ENCODE results near the gene HNF1A. TPM values are rescaled to one million over a fixed set of nuclear protein-coding genes. Genes with fewer than 3 reads are reported as not detected.

Gene HNF1A
- total RNA-seq, 2 donors from 2014 or later, result not detected

- ATAC-seq (replicated peaks in 1 of 2), result no peak
- H3K27me3 Mint-ChIP-seq (ENCODE audit: low read depth), result no peaks in the 10 kb centered on the region
- H3K36me3 Mint-ChIP-seq (ENCODE audit: insufficient read depth in 2 of 2), result no peaks in the 10 kb centered on the region
- no peak overlapping the region for H3K27ac Mint-ChIP-seq
- no peak overlapping the region for H3K4me3 Mint-ChIP-seq
- peaks cover 2% of the 10 kb centered on the region in 2 donors for H3K9me3 Mint-ChIP-seq
- peaks cover 6% of the 10 kb centered on the region for H3K4me1 Mint-ChIP-seq (ENCODE audit: low read depth)
- no peak for DNase-seq
Measured at GRCh38 chr12:120984351-120984898, 6.1 kb downstream of the HNF1A start.

- H3K4me3 Mint-ChIP-seq, result no peak overlapping the region
- no peak overlapping the region for H3K27ac Mint-ChIP-seq
- H3K27me3 Mint-ChIP-seq (ENCODE audit: low read depth), result no peaks in the 10 kb centered on the region
- H3K9me3 Mint-ChIP-seq, result peaks cover 2% of the 10 kb centered on the region in 2 donors
- ATAC-seq (replicated peaks in 1 of 2) (no peak), DNase-seq (no peak)
- H3K36me3 Mint-ChIP-seq (ENCODE audit: insufficient read depth in 2 of 2), result no peaks in the 10 kb centered on the region
- peaks cover 6% of the 10 kb centered on the region for H3K4me1 Mint-ChIP-seq (ENCODE audit: low read depth)
Measured at GRCh38 chr12:120988234-120988633, 9.9 kb downstream of the HNF1A start.

- H3K9me3 Mint-ChIP-seq, result peaks cover 2% of the 10 kb centered on the region in 2 donors
- H3K36me3 Mint-ChIP-seq (ENCODE audit: insufficient read depth in 2 of 2), result no peaks in the 10 kb centered on the region
- H3K27me3 Mint-ChIP-seq (ENCODE audit: low read depth), result no peaks in the 10 kb centered on the region
- H3K4me3 Mint-ChIP-seq, result no peak overlapping the region
- ATAC-seq (replicated peaks in 1 of 2) (no peak), DNase-seq (no peak)
- no peak overlapping the region for H3K27ac Mint-ChIP-seq
- peaks cover 6% of the 10 kb centered on the region for H3K4me1 Mint-ChIP-seq (ENCODE audit: low read depth)
Measured at GRCh38 chr12:120988658-120989057, 10.3 kb downstream of the HNF1A start.

- Mint-ChIP-seq H3K9me3 (peaks cover 2% of the 10 kb centered on the region in 2 donors), H3K27me3 (ENCODE audit: low read depth) (peaks cover 5% of the 10 kb centered on the region), H3K4me1 (ENCODE audit: low read depth) (no peaks in the 10 kb centered on the region), H3K36me3 (ENCODE audit: insufficient read depth in 2 of 2) (no peaks in the 10 kb centered on the region), H3K4me3 (no peak overlapping the region), H3K27ac (no peak overlapping the region)
- ATAC-seq (replicated peaks in 1 of 2), result no peak
- DNase-seq, result no peak
Measured at GRCh38 chr12:120989687-120990086, 11.3 kb downstream of the HNF1A start.

GRCh38 chr12:120990487-120991055 is 12.2 kb downstream of the HNF1A start:
- no peaks in the 10 kb centered on the region for H3K36me3 Mint-ChIP-seq (ENCODE audit: insufficient read depth in 2 of 2)
- DNase-seq (no peak), ATAC-seq (replicated peaks in 1 of 2) (no peak)
- peaks cover 5 to 6% of the 10 kb centered on the region in 2 donors for H3K9me3 Mint-ChIP-seq
- H3K27ac Mint-ChIP-seq, result no peak overlapping the region
- peaks cover 11% of the 10 kb centered on the region for H3K27me3 Mint-ChIP-seq (ENCODE audit: low read depth)
- H3K4me1 Mint-ChIP-seq (ENCODE audit: low read depth), result no peaks in the 10 kb centered on the region
- H3K4me3 Mint-ChIP-seq, result no peak overlapping the region

- Mint-ChIP-seq H3K4me1 (ENCODE audit: low read depth) (no peaks in the 10 kb centered on the region), H3K27me3 (ENCODE audit: low read depth) (peaks cover 11% of the 10 kb centered on the region), H3K9me3 (peaks cover 6% of the 10 kb centered on the region in 2 donors), H3K27ac (no peak overlapping the region), H3K4me3 (no peak overlapping the region), H3K36me3 (ENCODE audit: insufficient read depth in 2 of 2) (no peaks in the 10 kb centered on the region)
- no peak for DNase-seq
- ATAC-seq (replicated peaks in 1 of 2), result no peak
Measured at GRCh38 chr12:120991965-120992364, 13.6 kb downstream of the HNF1A start.

- DNase-seq (no peak), ATAC-seq (replicated peaks in 1 of 2) (no peak)
- peaks cover 6% of the 10 kb centered on the region in 2 donors for H3K9me3 Mint-ChIP-seq
- peaks cover 11% of the 10 kb centered on the region for H3K27me3 Mint-ChIP-seq (ENCODE audit: low read depth)
- H3K27ac Mint-ChIP-seq, result no peak overlapping the region
- H3K4me3 Mint-ChIP-seq, result no peak overlapping the region
- H3K4me1 Mint-ChIP-seq (ENCODE audit: low read depth), result no peaks in the 10 kb centered on the region
- H3K36me3 Mint-ChIP-seq (ENCODE audit: insufficient read depth in 2 of 2), result no peaks in the 10 kb centered on the region
Measured at GRCh38 chr12:120992989-120993388, 14.6 kb downstream of the HNF1A start.

- Mint-ChIP-seq H3K36me3 (ENCODE audit: insufficient read depth in 2 of 2) (no peaks in the 10 kb centered on the region), H3K9me3 (peaks cover 4% of the 10 kb centered on the region in 2 donors), H3K4me3 (no peak overlapping the region), H3K27me3 (ENCODE audit: low read depth) (peaks cover 11% of the 10 kb centered on the region), H3K4me1 (ENCODE audit: low read depth) (no peaks in the 10 kb centered on the region), H3K27ac (no peak overlapping the region)
- ATAC-seq (replicated peaks in 1 of 2) (no peak), DNase-seq (no peak)
Measured at GRCh38 chr12:120993496-120993895, 15.2 kb downstream of the HNF1A start.

GRCh38 chr12:120994059-120994458 is 15.7 kb downstream of the HNF1A start:
- Mint-ChIP-seq H3K36me3 (ENCODE audit: insufficient read depth in 2 of 2) (no peaks in the 10 kb centered on the region), H3K9me3 (peaks cover 4% of the 10 kb centered on the region in 2 donors), H3K4me1 (ENCODE audit: low read depth) (no peaks in the 10 kb centered on the region), H3K4me3 (no peak overlapping the region), H3K27me3 (ENCODE audit: low read depth) (peaks cover 11% of the 10 kb centered on the region), H3K27ac (no peak overlapping the region)
- ATAC-seq (replicated peaks in 1 of 2) (no peak), DNase-seq (no peak)

- H3K4me1 Mint-ChIP-seq (ENCODE audit: low read depth), result no peaks in the 10 kb centered on the region
- ATAC-seq (replicated peaks in 1 of 2), result no peak
- peaks cover 11% of the 10 kb centered on the region for H3K27me3 Mint-ChIP-seq (ENCODE audit: low read depth)
Measured at GRCh38 chr12:120994589-120995337, 16.4 kb downstream of the HNF1A start.

GRCh38 chr12:120996133-120996746 is 17.9 kb downstream of the HNF1A start:
- Mint-ChIP-seq H3K36me3 (ENCODE audit: insufficient read depth in 2 of 2) (no peaks in the 10 kb centered on the region), H3K4me1 (ENCODE audit: low read depth) (no peaks in the 10 kb centered on the region)
- no peak for ATAC-seq (replicated peaks in 1 of 2)

More at GRCh38 chr12:120994589-120995337, 16.4 kb downstream of the HNF1A start:
- no peak for DNase-seq
- Mint-ChIP-seq H3K9me3 (peaks cover 4% of the 10 kb centered on the region in 2 donors), H3K27ac (no peak overlapping the region), H3K36me3 (ENCODE audit: insufficient read depth in 2 of 2) (no peaks in the 10 kb centered on the region), H3K4me3 (no peak overlapping the region)

GRCh38 chr12:120997448-120997847 is 19.1 kb downstream of the HNF1A start:
- Mint-ChIP-seq H3K27ac (no peak overlapping the region), H3K9me3 (peaks cover 4% of the 10 kb centered on the region in 2 donors), H3K36me3 (ENCODE audit: insufficient read depth in 2 of 2) (no peaks in the 10 kb centered on the region), H3K4me1 (ENCODE audit: low read depth) (no peaks in the 10 kb centered on the region), H3K4me3 (no peak overlapping the region), H3K27me3 (ENCODE audit: low read depth) (peaks cover 11% of the 10 kb centered on the region)
- DNase-seq (no peak), ATAC-seq (replicated peaks in 1 of 2) (no peak)

More at GRCh38 chr12:120996133-120996746, 17.9 kb downstream of the HNF1A start:
- Mint-ChIP-seq H3K27me3 (ENCODE audit: low read depth) (peaks cover 11% of the 10 kb centered on the region), H3K9me3 (peaks cover 4% of the 10 kb centered on the region in 2 donors), H3K27ac (no peak overlapping the region), H3K4me3 (no peak overlapping the region)
- DNase-seq, result no peak

GRCh38 chr12:120998435-120998834 is 20.1 kb downstream of the HNF1A start:
- DNase-seq (no peak), ATAC-seq (replicated peaks in 1 of 2) (no peak)
- no peak overlapping the region for H3K4me3 Mint-ChIP-seq
- H3K27ac Mint-ChIP-seq, result no peak overlapping the region
- peaks cover 11% of the 10 kb centered on the region for H3K27me3 Mint-ChIP-seq (ENCODE audit: low read depth)
- peaks cover 4% of the 10 kb centered on the region in 2 donors for H3K9me3 Mint-ChIP-seq
- peaks cover 0 to 2% of the 10 kb centered on the region in 2 donors for H3K36me3 Mint-ChIP-seq (ENCODE audit: insufficient read depth in 2 of 2)
- H3K4me1 Mint-ChIP-seq (ENCODE audit: low read depth), result no peaks in the 10 kb centered on the region

All from activated T-cell treated with anti-CD3 and anti-CD28 coated beads, Interleukin-2, amount 50 U/mL, for 72 hours (primary cell).